Stimulated activated naive CD8-positive, alpha-beta T cell treated with anti-CD3 and anti-CD28 coated beads, Interleukin-15, amount 100 ng/mL, for 72 hours (primary cell): ENCODE results near the gene SAG.
"Not testable (repeated sequence)": the region's sequence is repeated elsewhere in the genome, so short reads cannot be mapped to it uniquely, and the experiment has no call there.

Experiments used
- ATAC-seq: fragments of 150-1000 bp; cut with Tn5 transposase; 2 replicates; pipeline ENCODE4 v1.10.0; 2021; ENCODE audit warnings: mild to moderate bottlenecking, moderate library complexity
- DNase-seq, 2 donors: peaks; one replicate each; pipeline ENCODE4 v3.0.0; 2021 to 2022
- H3K27ac Mint-ChIP-seq, 2 donors: one replicate each; pipeline ENCODE4 v1.8.0; 2022; ENCODE audit warnings: mild to moderate bottlenecking in 2 of 2, mixed read lengths in 2 of 2, moderate library complexity in 2 of 2
- H3K27me3 Mint-ChIP-seq: one replicate; pipeline ENCODE4 v1.8.0; 2022; ENCODE audit warnings: mixed read lengths
- H3K4me1 Mint-ChIP-seq: one replicate; pipeline ENCODE4 v1.8.0; 2022; ENCODE audit warnings: mild to moderate bottlenecking, mixed read lengths
- H3K4me3 Mint-ChIP-seq, 2 donors: one replicate each; pipeline ENCODE4 v1.8.0; 2022; ENCODE audit warnings: mild to moderate bottlenecking in 2 of 2, mixed read lengths in 2 of 2, moderate library complexity in 1 of 2
- H3K9me3 Mint-ChIP-seq, 2 donors: one replicate each; pipeline ENCODE4 v1.8.0; 2022; ENCODE audit warnings: mixed read lengths in 2 of 2

Gene SAG

DNA sequence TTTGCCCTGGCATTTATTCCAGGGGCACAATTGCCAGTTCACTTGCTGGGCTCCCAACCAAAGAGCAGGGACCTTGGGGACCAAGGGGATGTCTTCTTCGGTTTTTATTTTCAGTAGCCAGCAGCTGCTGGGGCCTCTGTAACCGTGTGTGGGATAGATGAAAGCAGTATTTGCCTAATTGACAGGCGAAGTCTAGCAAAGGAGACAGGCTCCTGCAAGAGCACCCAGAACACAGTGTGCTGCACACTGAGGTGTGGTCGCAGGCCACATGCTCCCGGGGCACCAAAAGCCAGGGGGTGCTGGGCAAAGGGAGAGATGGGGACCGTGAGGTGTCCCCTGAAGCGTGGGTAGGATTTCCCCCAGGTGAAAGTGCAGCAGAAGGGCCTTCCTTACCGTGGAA lies 5.3 kb downstream of the SAG start:
- peak overlapping the region in 1 of 2 donors; percentile 6 for H3K27ac Mint-ChIP-seq
- ATAC-seq, result no peak

DNA sequence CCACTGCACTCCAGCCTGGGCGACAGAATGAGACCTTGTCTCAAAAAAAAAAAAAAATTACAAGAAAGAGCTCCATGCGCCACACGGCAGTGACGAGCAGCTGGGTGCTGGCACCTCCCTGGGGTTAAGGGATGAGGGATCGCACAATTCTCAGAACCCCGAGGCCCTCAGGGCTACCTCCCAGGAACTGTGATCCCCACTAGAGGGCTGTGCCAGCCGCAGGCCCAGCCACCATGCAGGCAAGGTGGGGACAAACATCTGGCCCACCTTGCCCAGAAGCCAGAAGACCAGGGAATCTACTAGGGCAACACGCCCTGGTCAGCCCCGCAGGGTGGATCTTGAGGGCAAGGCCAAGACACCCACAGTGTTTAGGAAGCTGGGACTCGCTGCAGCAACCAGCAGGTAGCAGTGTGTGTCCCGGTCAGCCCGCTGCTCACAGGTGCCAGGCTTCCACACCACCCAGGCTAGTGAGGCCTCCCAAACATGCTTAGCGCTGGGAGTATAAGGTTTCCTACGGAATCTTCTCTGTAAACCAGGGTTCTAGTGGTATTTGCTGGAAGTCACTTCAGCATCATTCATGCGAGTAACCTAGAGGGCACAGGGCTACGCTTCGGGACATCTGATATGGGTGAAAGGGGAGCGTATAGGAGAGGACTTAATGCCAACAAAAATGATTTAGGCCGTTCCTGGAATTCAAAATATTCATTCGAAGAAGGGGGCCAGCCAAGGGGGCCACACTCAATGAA lies 6.7 kb downstream of the SAG start:
- peaks cover 7% of the 10 kb centered on the region for H3K27me3 Mint-ChIP-seq
- H3K9me3 Mint-ChIP-seq, result no peaks in the 10 kb centered on the region
- DNase-seq (no peak), ATAC-seq (no peak)
- no peak overlapping the region for H3K4me3 Mint-ChIP-seq
- no peak overlapping the region for H3K27ac Mint-ChIP-seq
- H3K4me1 Mint-ChIP-seq, result peaks cover 17% of the 10 kb centered on the region

More for the DNA sequence above, 5.3 kb downstream of the SAG start:
- Mint-ChIP-seq H3K4me3 (no peak overlapping the region), H3K4me1 (peaks cover 17% of the 10 kb centered on the region), H3K27me3 (peaks cover 7% of the 10 kb centered on the region), H3K9me3 (no peaks in the 10 kb centered on the region)
- DNase-seq, result no peak

DNA sequence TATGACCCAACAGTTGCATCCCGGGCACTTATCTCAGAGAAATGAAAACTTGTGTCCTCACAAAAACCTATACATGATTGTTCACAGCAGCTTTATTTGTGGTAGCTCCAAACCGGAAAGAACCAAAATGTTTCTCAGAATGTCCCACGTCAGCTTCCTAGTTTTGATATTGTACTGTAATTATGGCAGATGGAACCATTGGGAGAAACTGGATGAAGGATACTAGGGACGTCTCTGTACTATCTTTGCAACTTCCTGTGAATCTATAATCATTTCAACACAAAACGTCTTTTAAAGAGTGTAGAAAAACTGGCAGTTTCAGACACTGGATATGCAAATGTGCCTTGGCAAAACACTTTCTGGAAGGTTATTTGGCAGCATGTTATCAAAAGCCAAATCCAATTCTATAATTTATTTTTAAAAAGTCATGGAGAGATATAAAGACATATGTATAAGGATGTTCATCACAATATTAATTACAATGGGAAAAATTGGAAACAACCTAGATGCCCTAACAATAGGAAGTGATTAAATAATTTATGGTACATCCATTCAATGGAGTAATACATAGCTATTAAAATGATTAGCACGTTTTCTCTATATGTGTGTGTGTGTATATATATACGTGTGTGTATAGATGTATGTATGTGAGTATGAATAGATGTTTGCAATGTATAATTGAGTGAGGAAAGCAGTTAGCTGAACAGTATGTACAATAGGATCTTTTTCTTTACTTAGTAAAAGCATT lies 9.8 kb downstream of the SAG start:
- H3K27ac Mint-ChIP-seq, result no peak overlapping the region
- peaks cover 8% of the 10 kb centered on the region for H3K4me1 Mint-ChIP-seq

DNA sequence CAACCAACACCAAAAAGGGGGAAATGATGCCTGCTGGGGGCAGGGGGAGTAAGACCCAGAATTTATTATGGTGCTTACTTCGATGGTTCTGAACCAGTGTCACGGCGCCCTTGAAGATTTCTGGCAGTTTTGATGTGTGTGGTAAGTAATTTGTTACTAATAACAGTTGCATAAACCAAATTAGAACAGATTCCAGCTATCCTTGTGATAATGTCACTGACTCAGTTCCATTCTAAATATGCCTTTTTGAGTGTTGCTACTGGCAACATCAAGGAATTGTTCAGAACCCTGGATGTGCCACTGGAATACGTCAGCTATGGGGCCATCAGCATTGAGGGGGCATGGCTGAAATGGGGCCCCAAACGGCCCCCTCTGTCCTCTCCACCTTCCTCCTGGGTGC lies 11.6 kb downstream of the SAG start:
- Mint-ChIP-seq H3K9me3 (no peaks in the 10 kb centered on the region), H3K27me3 (peaks cover 5% of the 10 kb centered on the region), H3K4me3 (no peak overlapping the region), H3K4me1 (no peaks in the 10 kb centered on the region), H3K27ac (no peak overlapping the region)
- DNase-seq (no peak), ATAC-seq (no peak)

More for the DNA sequence above, 9.8 kb downstream of the SAG start:
- no peak overlapping the region for H3K4me3 Mint-ChIP-seq
- H3K9me3 Mint-ChIP-seq, result no peaks in the 10 kb centered on the region
- no peak for ATAC-seq
- H3K27me3 Mint-ChIP-seq, result peaks cover 12% of the 10 kb centered on the region
- no peak for DNase-seq

DNA sequence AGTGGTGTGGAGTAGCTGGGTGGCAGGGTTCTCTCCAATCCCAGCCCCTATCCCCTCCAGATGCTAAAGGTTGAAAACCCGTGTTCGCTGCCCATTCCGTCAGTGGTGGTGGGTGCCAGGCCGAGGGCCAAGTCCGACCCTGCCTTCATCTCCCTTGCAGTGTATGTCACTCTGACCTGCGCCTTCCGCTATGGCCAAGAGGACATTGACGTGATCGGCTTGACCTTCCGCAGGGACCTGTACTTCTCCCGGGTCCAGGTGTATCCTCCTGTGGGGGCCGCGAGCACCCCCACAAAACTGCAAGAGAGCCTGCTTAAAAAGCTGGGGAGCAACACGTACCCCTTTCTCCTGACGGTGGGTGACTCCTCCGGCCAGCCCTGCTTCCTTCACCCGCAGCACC lies 12.9 kb downstream of the SAG start:
- Mint-ChIP-seq H3K27ac (no peak overlapping the region), H3K4me1 (no peaks in the 10 kb centered on the region), H3K9me3 (no peaks in the 10 kb centered on the region), H3K27me3 (peaks cover 5% of the 10 kb centered on the region), H3K4me3 (no peak overlapping the region)
- no peak for DNase-seq
- ATAC-seq, result no peak

- Mint-ChIP-seq H3K27ac (no peak overlapping the region), H3K4me1 (no peaks in the 10 kb centered on the region), H3K9me3 (no peaks in the 10 kb centered on the region), H3K4me3 (no peak overlapping the region), H3K27me3 (peaks cover 5% of the 10 kb centered on the region)
- ATAC-seq (no peak), DNase-seq (no peak)
Measured at GRCh38 chr2:233321166-233321565, 13.6 kb downstream of the SAG start.

DNA sequence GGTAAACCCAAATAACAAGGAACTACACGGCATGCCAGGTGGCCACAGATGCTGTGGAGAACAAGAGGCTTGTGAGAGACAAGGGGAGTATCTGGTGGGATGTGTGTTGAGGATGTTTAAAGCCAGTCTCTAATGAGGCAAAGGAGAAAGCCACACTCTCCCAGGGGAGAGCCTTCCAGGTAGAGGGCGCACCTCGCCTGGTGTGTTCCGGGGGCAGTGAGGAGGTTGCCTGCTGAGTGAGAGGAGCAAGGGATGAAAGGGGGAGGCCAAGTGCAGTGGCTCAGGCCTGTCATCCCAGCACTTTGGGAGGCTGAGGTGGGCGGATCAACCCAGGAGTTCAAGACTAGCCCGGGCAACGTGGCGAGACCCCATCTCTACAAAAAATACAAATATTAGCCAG lies 16.2 kb downstream of the SAG start:
- Mint-ChIP-seq H3K27me3 (peaks cover 5% of the 10 kb centered on the region), H3K4me1 (no peaks in the 10 kb centered on the region), H3K27ac (no peak overlapping the region), H3K4me3 (no peak overlapping the region), H3K9me3 (no peaks in the 10 kb centered on the region)
- no peak for ATAC-seq
- DNase-seq, result no peak

GRCh38 chr2:233325256-233325655 lies 17.6 kb downstream of the SAG start:
- no peaks in the 10 kb centered on the region for H3K9me3 Mint-ChIP-seq
- H3K27ac Mint-ChIP-seq, result no peak overlapping the region
- no peaks in the 10 kb centered on the region for H3K4me1 Mint-ChIP-seq

GRCh38 chr2:233325814-233326213 lies 18.2 kb downstream of the SAG start:
- ATAC-seq, result no peak

More at GRCh38 chr2:233325256-233325655, 17.6 kb downstream of the SAG start:
- DNase-seq, result no peak
- ATAC-seq, result no peak
- Mint-ChIP-seq H3K4me3 (no peak overlapping the region), H3K27me3 (peaks cover 5% of the 10 kb centered on the region)

DNA sequence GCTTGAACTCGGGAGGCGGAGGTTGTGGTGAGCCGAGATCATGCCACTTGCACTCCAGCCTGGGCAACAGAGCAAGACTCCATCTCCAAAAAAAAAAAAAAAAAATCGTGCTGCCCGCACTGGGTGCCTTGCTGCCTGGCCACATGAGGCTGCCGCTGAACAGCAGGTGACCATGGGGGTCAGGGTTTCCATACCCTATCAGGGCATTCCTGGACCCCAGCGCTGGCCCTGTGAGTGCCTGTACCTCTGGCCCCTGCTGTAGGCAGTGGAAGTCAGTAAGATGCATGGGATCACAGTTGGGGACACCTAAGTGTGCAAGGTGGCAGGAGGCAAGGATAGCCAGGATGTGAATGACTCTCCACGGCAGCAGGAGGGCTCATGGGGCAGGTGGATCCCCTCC lies 18.9 kb downstream of the SAG start:
- peaks cover 0 to 5% of the 10 kb centered on the region in 2 donors for H3K9me3 Mint-ChIP-seq
- H3K4me3 Mint-ChIP-seq, result no peak overlapping the region
- no peak overlapping the region for H3K27ac Mint-ChIP-seq
- DNase-seq, result no peak
- no peak for ATAC-seq
- no peaks in the 10 kb centered on the region for H3K27me3 Mint-ChIP-seq
- H3K4me1 Mint-ChIP-seq, result peaks cover 7% of the 10 kb centered on the region

More at GRCh38 chr2:233325814-233326213, 18.2 kb downstream of the SAG start:
- Mint-ChIP-seq H3K4me1 (peaks cover under 1% of the 10 kb centered on the region), H3K27ac (no peak overlapping the region), H3K9me3 (no peaks in the 10 kb centered on the region), H3K27me3 (peaks cover 5% of the 10 kb centered on the region), H3K4me3 (no peak overlapping the region)
- no peak for DNase-seq

DNA sequence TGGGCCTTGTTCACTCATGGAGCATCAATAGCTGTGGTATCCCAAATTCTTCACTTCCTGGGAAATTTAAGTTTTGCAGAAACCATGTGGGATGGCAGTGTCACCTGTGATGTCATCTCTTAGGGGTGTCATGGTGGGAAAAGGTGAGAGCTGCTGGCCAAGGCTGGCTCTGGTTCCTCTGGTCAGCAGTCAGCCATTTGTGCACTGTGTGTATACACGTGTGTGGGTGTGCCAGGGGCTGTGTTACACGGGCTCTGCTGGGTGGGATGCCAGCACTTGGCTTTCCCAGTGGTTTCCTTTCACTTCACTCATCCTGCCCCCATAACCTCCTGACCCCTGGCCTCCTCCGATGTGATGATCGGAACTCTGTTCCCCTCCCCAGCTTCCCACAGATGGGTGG lies 21.3 kb downstream of the SAG start:
- H3K4me1 Mint-ChIP-seq, result peaks cover 24% of the 10 kb centered on the region
- H3K27ac Mint-ChIP-seq, result no peak overlapping the region
- H3K27me3 Mint-ChIP-seq, result no peaks in the 10 kb centered on the region
- H3K9me3 Mint-ChIP-seq, result peaks cover 0 to 5% of the 10 kb centered on the region in 2 donors
- DNase-seq, result no peak
- H3K4me3 Mint-ChIP-seq, result no peak overlapping the region
- no peak for ATAC-seq

DNA sequence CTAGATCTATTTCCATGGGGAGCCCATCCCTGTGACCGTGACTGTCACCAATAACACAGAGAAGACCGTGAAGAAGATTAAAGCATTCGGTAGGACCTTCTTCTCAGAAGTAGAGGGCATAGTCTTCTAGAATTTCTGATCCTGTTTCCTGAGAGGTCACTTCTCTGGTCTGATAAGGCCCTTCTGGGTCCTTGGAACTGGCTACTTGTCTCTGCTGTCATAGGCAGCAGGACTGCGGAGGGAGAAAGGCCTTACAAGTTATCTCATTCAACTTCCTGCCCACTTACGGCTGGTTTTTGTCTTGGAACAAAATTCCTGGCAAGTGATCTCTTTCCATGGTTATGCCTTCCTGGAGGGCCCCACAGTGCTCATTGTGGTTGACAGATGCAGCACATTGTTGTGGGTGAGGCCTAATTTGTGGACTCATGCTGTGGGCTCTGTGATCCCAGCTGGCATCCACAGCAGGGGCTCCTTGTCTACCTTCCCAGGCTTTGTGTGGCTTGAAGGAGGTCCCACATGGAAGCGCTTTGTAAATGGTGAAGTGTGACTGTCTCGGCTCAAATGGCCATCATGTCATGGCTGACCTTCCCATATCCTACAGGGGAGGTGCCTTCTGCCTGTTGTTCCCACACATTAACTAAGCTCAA lies 22.0 kb downstream of the SAG start:
- Mint-ChIP-seq H3K4me1 (peaks cover 30% of the 10 kb centered on the region), H3K27me3 (no peaks in the 10 kb centered on the region), H3K4me3 (no peak overlapping the region), H3K9me3 (peaks cover 0 to 5% of the 10 kb centered on the region in 2 donors), H3K27ac (peak overlapping the region in 1 of 2 donors; percentile 59)
- no peak for DNase-seq
- no peak for ATAC-seq

DNA sequence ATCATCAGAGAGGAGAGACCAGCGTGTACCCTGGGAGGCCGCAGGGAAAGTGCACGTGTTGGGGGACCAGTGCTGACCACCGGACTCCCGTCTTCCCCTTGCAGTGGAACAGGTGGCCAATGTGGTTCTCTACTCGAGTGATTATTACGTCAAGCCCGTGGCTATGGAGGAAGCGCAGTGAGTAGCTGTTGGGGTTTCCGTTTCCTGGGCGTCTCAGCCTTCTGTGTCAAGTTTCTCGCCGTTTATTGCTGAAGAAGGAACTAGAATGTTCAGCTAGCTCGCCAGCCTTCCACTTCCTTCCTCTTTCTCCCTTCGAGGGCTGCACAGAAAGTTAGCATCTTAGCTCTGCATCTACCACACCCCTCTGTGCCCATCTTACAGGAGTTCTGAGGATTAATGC lies 23.9 kb downstream of the SAG start:
- Mint-ChIP-seq H3K4me3 (peak overlapping the region; percentile 73 to 78), H3K27ac (peak overlapping the region; percentile 43 to 95), H3K4me1 (peaks cover 43% of the 10 kb centered on the region), H3K27me3 (no peaks in the 10 kb centered on the region), H3K9me3 (peaks cover 0 to 5% of the 10 kb centered on the region in 2 donors)
- DNase-seq, result peak; percentile 53 to 71
- peak; percentile 94 for ATAC-seq

DNA sequence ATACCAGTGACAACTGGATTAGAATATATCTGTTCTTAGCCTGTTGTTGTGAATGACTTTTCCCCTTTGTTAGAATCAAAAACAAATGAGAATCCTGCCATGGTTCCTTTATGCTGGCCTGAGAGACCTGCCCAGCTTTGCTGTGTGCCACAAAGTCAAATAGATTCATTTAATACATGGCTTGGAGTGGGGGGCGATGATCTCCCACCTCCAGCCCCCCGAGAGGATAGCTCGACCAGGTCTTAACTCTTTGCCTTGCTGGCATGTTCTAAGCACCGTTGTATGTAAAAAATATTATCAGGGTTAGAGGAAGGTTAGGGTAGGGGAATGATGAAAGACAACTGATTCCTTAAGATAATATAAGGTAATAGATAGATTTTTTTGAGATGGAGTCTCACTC lies 24.5 kb downstream of the SAG start:
- H3K27ac Mint-ChIP-seq, result peak overlapping the region; percentile 44 to 95
- DNase-seq (no peak), ATAC-seq (no peak)
- no peaks in the 10 kb centered on the region for H3K27me3 Mint-ChIP-seq
- H3K9me3 Mint-ChIP-seq, result peaks cover 0 to 5% of the 10 kb centered on the region in 2 donors
- peak overlapping the region in 1 of 2 donors; percentile 73 for H3K4me3 Mint-ChIP-seq
- peaks cover 43% of the 10 kb centered on the region for H3K4me1 Mint-ChIP-seq

DNA sequence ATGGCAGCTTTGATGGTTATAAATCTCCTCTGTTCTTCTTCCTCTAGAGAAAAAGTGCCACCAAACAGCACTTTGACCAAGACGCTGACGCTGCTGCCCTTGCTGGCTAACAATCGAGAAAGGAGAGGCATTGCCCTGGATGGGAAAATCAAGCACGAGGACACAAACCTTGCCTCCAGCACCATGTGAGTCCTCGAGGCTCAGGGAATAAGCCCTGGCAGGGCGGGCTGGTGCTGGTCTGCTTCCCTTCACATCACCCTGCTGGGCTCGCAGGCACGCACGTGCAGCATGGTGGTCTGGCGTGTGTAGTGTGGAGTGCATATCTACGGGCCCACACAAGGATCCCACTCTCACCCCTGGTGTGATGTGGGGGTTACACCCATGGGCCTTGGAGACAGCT lies 27.3 kb downstream of the SAG start:
- ATAC-seq, result no peak
- DNase-seq, result no peak
- Mint-ChIP-seq H3K9me3 (peaks cover 0 to 5% of the 10 kb centered on the region in 2 donors), H3K27ac (no peak overlapping the region), H3K4me3 (no peak overlapping the region), H3K27me3 (no peaks in the 10 kb centered on the region), H3K4me1 (peaks cover 60% of the 10 kb centered on the region)

DNA sequence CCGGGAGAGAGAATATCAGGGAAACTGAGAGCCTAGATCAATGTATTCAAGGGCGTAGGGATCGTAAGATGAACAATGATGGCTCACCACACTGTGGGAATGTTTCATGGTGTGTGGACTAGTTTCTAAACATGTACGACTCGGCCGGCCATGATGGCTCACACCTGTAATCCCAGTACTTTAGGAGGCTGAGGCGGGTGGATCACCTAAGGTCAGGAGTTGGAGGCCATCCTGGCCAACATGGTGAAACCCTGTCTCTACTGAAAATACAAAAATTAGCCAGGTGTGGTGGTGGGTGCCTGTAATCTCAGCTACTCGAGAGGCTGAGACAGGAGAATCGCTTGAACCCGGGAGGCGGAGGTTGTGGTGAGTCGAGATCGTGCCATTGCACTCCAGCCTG lies 28.5 kb downstream of the SAG start:
- H3K4me1 Mint-ChIP-seq, result peaks cover 57% of the 10 kb centered on the region

More for the DNA sequence above, 28.5 kb downstream of the SAG start:
- not testable (repeated sequence) for H3K9me3 Mint-ChIP-seq, DNase-seq, H3K27me3 Mint-ChIP-seq, ATAC-seq, H3K27ac Mint-ChIP-seq, H3K4me3 Mint-ChIP-seq
